GM11168 (cell line): Measurements from ENCODE around the gene GAL3ST3.

Experiments
- in situ Hi-C: fragments of 300-500 bp; cut with MboI; formaldehyde crosslinking; loops from one replicate; pipeline ENCODE4 v1.12.0; 2022; ENCODE audit warnings: low sequenced_read_pairs; ENCODE audit not compliant: unreplicated experiment

Gene GAL3ST3

GRCh38 chr11:65997286-65997685 is 51.7 kb downstream of the GAL3ST3 start:
- in situ Hi-C loops, result loop anchor here (25.0 kb wide), 1 partner anchor 285 kb away; the partner anchor contains the start of genes KAT5 and RNASEH2C

DNA sequence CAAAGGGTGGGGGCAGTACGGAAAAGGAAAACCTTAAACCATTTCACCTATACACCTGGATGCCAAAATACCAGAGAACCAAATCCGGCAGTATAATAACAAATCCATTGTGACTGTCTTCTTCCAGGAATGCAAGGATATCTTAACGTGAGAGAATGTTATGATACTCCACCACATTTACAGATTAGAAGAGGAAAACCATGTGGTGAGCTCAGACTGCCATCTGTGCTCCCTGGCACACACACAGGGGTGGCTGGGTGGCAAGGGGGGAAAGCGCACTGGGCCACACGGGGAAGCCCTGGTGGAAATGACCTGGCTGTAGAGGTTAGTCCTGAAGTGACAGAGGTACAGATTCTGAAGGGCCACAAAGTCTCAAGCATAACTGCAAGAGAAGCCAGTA is 56.9 kb downstream of the GAL3ST3 start:
- in situ Hi-C loops, result loop anchor here (5.0 to 25.0 kb wide), 2 partner anchors 110 to 280 kb away; partner anchors contain the start of genes KAT5 and RNASEH2C
